GM18517 (cell line): ENCODE data around the gene SORT1.
"Not testable (repeated sequence)": the region's sequence is repeated elsewhere in the genome, so short reads cannot be mapped to it uniquely, and the experiment has no call there.

ENCODE experiments used
- ATAC-seq: cut with Tn5 transposase; IDR thresholded peaks from one replicate; pipeline ENCODE4 v1.9.1; 2021; ENCODE audit warnings: mild to moderate bottlenecking, moderate library complexity; ENCODE audit not compliant: unreplicated experiment

Gene SORT1

GRCh38 chr1:109398343-109399225, 866 bp upstream of the SORT1 start:
- ATAC-seq: no peak

- no peak for ATAC-seq
Observed at GRCh38 chr1:109396871-109397580, 692 bp downstream of the SORT1 start.

- no peak for ATAC-seq
Observed at GRCh38 chr1:109396513-109396839, 1.2 kb downstream of the SORT1 start.

GRCh38 chr1:109395602-109396512, 1.9 kb downstream of the SORT1 start:
- no peak for ATAC-seq

GRCh38 chr1:109395282-109395599, 2.5 kb downstream of the SORT1 start:
- not testable (repeated sequence) for ATAC-seq

GRCh38 chr1:109394591-109395281, 3.0 kb downstream of the SORT1 start:
- no peak for ATAC-seq

- no peak for ATAC-seq
Observed at GRCh38 chr1:109393617-109394233, 4.0 kb downstream of the SORT1 start.

- no peak for ATAC-seq
Observed at GRCh38 chr1:109392788-109393616, 4.7 kb downstream of the SORT1 start.

- ATAC-seq: peak; percentile 15
Observed at GRCh38 chr1:109392037-109392787, 5.5 kb downstream of the SORT1 start.

- peak; percentile 85 for ATAC-seq
Observed at GRCh38 chr1:109391626-109392025, 6.1 kb downstream of the SORT1 start.

- ATAC-seq: no peak
Observed at GRCh38 chr1:109391157-109391556, 6.6 kb downstream of the SORT1 start.

- ATAC-seq: no peak
Observed at GRCh38 chr1:109389638-109390341, 7.9 kb downstream of the SORT1 start.

GRCh38 chr1:109388884-109389637, 8.7 kb downstream of the SORT1 start:
- no peak for ATAC-seq

GRCh38 chr1:109388208-109388711, 9.5 kb downstream of the SORT1 start:
- no peak for ATAC-seq

GRCh38 chr1:109386054-109386717, 11.5 kb downstream of the SORT1 start:
- ATAC-seq: no peak

GRCh38 chr1:109385417-109385816, 12.3 kb downstream of the SORT1 start:
- no peak for ATAC-seq

GRCh38 chr1:109383854-109384253, 13.9 kb downstream of the SORT1 start:
- no peak for ATAC-seq
